Right forelimb (tissue), 1 donor: ENCODE results near the gene AKTIP.
"Not testable (repeated sequence)": the region's sequence is repeated elsewhere in the genome, so short reads cannot be mapped to it uniquely, and the experiment has no call there.

ENCODE experiments used
- DNase-seq: peaks from one replicate; pipeline ENCODE4 v3.0.0-alpha.2; 2018

The AKTIP gene

GRCh38 chr16:53502331-53503269 is at the start of gene AKTIP:
Gene AKTIP (minus strand): TSS chr16:53503209. CDS start chr16:53500259, 2,950 bp downstream.
- DNase-seq = no peak

DNA sequence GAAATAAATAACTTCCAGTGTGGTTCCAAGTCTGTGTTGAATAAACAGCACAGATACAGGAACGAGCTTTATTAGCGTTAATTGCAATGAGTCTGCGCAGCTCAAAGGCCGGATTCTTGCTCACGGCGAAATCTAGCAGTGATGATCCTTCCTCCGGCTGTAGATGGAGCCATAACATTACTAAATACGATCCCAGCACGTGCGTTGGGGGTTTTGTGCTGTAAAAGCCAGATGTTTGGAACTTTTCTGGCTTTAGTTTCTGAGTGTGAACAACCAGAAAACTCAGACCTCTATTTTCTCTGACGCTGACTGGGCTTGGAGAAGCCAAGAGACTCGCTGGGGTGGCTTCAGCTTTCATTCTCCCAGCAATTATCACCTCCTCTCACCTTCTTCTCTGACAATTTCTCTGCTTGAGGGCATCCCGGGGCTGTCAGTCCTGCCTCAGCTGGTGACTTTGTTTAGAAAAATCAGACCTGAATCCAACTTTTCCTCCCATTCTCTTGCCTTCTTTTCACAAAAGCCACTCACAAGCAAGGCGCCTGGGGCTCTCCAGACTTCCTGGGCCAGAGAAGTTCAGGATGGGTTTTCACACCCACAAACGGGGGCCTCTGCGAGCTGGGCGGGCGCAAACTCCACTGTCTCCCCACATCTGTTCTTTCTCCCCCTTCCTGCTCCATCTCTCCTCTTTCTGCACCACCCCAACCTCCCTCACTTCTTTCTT is 47.1 kb upstream of the AKTIP start:
- DNase-seq = peak; percentile 83

- no peak for DNase-seq
Observed at GRCh38 chr16:53546988-53547391, 44.0 kb upstream of the AKTIP start.

DNA sequence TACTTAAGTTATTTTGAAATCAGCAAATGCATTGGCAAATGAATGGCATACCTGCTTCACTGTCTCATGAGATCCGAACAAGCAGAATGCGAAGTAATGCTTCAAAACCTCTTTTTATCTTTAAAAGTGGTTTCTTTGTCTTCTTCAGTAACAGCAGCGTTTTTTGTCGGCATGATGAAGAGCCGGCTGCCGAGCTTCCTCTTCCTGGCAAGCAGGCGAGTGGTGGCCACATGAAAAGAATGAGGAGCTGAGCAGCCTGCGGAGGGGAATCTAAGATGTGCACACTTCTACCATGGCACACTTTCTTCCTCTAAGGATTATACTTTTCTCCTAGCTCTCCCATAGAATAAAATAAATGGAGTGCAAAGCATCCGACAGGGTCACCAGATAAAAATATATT is 42.4 kb upstream of the AKTIP start:
- no peak for DNase-seq

DNA sequence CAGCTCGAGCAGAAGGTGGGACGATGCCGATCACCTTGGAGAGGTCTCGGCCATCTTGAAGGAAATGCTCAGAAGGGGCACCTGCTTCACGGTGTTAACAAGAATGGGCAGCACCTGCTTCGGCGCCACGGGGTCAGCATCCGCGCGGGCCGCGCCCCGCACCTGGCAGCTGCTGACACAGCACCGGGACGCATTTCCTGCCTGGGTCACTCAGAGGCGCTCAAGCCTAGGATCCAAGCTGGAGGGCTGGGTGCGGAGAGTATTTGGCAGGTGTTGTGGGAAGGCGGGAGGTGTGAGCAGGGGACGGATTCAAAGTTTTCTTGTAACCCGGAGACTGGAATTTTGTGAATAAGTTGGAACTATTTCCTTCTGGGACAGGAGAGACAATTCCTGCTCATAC is 39.3 kb upstream of the AKTIP start:
- DNase-seq = no peak

DNA sequence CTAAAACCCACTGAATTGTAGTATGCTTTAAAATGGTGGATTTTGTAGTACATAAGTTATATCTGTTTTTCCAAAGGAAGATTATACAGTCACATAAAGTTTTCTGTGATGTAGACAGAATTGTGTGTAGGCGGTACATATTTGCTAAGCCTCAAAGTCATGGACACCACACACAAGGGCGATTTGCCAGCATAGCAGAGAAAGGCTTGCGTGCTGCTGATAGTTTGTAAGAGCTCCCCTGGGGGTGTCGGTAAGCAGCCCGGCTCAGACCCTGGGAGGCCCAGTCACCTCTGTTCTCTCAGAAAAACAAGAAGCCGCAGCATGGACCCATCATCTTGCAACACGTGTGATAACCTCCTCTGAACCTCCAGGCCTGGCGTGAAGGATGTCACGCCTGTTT is 38.3 kb upstream of the AKTIP start:
- no peak for DNase-seq

- DNase-seq = not testable (repeated sequence)
Observed at GRCh38 chr16:53539759-53540718, 37.0 kb upstream of the AKTIP start.

DNA sequence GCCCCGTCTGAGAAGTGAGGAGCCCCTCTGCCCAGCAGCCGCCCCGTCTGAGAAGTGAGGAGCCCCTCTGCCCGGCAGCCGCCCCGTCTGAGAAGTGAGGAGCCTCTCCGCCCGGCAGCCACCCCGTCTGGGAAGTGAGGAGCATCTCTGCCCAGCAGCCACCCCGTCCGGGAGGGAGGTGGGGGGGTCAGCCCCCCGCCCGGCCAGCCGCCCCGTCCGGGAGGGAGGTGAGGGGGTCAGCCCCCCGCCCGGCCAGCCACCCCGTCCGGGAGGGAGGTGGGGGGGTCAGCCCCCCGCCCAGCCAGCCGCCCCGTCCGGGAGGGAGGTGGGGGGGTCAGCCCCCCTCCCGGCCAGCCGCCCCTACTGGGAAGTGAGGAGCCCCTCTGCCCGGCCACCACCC is 36.3 kb upstream of the AKTIP start:
- not testable (repeated sequence) for DNase-seq

- no peak for DNase-seq
Observed at GRCh38 chr16:53537626-53538025, 34.6 kb upstream of the AKTIP start.

- DNase-seq = no peak
Observed at GRCh38 chr16:53534206-53534605, 31.2 kb upstream of the AKTIP start.

- DNase-seq = no peak
Observed at GRCh38 chr16:53530741-53531140, 27.7 kb upstream of the AKTIP start.

DNA sequence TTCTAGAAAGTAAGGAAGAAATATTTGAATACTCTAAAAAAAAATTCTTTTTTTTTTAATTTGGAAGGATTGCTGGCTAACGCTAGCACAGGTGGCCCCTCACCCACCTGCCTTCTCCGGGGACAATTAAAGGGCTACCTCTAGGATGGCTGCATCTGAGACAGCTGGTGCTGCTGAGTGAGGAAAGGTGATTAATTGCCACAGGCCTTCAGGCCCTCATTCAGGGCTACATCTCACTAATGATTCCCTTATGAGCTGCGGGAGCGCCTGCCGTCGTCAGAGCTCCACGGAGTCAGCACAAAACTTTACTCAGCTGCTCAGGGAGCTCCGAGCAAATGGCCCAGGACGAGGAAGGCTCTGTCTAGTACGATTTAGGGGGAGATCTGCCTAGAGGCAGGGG is 27.0 kb upstream of the AKTIP start:
- DNase-seq = no peak

GRCh38 chr16:53529513-53529912 is 26.5 kb upstream of the AKTIP start:
- no peak for DNase-seq

- DNase-seq = no peak
Observed at GRCh38 chr16:53528797-53529196, 25.8 kb upstream of the AKTIP start.

- no peak for DNase-seq
Observed at GRCh38 chr16:53523971-53524548, 21.1 kb upstream of the AKTIP start.

DNA sequence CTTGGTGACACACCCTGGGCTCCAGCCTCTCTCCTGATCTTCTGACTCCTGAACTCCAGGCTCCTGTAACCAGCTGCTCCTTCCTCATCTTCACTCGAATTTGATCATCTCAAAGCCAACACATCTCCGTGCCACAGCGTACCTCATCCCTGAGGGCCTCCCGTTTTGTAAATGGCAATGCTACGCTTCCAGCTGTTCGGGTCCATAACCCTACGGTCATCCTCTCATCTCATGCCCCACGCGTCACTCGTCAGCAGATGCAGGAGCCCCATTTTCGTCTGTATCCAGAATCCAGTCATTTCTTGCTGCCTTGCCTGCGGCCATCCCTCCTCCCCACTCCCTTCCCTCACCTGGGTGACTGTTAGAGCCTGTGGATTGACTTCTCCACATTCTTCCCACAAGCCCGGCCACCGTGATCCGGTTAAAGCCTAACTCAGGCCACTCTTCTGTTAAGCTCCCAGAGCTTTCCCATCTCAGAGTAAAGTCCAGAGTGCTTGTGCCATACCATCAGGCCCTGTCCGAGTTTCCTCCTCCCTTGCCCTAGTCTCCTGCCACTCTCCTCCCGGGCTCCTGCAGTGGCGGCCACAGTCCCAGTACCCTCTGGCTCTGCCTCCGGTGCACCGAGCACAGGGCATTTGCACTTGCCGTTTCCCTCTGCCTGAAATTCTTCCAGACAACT is 20.3 kb upstream of the AKTIP start:
- no peak for DNase-seq

GRCh38 chr16:53519417-53520091 is 16.5 kb upstream of the AKTIP start:
- no peak for DNase-seq

DNA sequence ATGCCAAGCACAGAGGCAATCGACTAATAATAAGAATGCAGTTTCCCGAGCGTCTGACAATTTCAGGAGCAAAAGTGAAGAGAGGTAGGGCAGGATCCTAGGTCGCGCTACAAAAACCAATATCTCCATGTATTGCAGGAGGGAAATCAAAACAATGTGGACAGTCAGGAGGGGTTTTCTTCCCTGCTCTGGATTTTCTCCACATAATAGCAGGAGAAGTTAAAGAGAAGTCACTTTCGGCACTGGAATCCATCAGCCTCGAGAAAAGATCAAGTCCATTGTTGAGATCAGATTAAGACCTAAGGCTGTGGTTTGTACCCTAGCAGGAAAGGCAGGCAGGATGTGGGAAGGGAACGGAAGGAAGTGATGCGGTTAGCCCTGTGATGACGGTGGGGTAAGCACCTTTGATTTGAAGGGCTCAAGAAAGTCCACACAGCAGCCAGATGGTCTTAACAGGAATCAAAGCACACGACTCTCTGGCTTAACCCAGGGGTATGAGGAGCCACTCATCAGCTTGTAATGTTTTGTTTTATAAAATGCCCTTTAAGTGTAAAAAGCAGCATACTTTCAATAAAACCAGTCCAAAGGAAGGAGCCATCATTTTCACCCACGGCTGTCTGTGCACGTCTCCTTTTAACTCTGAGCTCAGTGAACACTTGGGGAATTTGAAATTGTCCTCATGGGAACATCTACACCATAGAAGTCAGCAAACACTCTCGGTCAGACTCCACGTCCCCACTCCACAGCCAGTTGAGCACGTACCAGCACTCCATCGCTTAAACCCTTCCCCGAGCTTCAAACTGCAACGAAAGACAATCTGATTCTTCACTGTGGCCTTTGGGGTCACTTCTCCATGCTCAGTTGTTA is 15.8 kb upstream of the AKTIP start:
- DNase-seq = no peak

DNA sequence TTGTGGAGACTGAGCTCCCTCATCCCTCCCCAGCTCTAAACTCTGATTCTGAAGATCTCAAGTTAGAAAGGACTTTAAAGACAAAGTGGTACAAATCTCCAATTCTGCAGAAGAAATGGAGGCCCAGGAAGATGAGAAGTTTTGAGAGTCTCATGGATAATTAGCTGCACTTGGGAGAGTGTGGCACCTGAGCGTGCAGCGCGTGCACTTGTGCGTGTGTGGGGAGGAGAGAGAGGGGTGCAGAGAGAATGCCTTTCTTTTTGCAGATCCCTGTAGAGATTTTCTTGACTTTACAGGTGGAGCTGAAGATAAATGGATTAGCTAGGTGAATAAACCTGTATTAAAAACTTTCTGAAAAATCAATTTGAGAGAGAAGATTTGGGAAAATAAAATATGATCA is 14.8 kb upstream of the AKTIP start:
- no peak for DNase-seq

DNA sequence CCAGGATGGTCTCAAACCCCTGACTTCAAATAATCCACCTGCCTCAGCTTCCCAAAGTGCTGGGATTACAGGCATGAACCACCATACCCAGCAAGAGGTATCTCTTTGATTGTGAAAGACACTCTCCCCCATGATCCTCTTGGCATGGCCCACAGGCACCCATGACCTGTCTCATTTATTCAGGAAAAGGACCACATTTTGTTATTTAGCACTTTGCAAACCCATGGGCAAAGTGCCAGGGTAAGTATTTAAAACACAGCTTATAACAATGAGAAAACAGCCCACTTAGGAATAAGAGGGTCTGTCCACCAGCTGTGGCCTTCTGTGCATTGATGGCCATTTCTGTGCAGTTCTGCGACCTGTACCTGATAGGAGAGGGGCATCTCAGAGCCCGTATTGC is 12.8 kb upstream of the AKTIP start:
- DNase-seq = no peak
